Measurements from ENCODE around the gene MEI4. TPM values are rescaled to one million over a fixed set of nuclear protein-coding genes. Genes with fewer than 3 reads are reported as not detected.
"Not testable (repeated sequence)": the region's sequence is repeated elsewhere in the genome, so short reads cannot be mapped to it uniquely, and the experiment has no call there.

MEI4 gene
- total RNA-seq, 1 donor from 2014 or later, result 1.0 TPM

DNA sequence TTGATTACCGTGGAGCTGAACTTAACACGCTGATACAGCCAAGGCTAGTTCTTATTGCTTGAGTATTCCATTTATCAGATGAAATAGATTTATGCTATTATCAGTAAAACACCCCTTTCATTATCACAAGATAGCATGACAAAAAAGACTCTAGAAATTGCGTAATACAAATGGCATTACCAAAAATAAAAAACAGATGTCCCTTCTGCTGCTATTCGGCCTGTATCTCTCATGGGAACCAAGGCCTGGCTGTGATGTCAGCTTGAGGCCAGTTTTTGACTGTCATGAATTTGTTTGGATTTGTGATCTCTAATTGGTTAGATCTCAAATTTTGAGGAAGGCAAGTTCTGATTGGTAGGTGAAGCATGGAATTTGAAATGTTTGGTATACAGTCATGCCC, 25.2 kb downstream of the MEI4 start:
- Histone ChIP-seq H3K9me3 (ENCODE audit: low read depth) (no peaks in the 10 kb centered on the region), H3K9ac (no peak overlapping the region), H3K36me3 (no peaks in the 10 kb centered on the region), H3K79me2 (ENCODE audit: low read depth) (no peaks in the 10 kb centered on the region), H3K4me1 (no peaks in the 10 kb centered on the region), H3K4me3 (no peak overlapping the region), H4K20me1 (ENCODE audit: low read depth) (no peaks in the 10 kb centered on the region), H3F3A (ENCODE audit: low read depth) (no peaks in the 10 kb centered on the region), H3K27ac (no peak overlapping the region), H2AFZ (replicated peaks) (no peak overlapping the region), H3K4me2 (no peak overlapping the region), H3K27me3 (no peaks in the 10 kb centered on the region)
- no peaks in the 10 kb centered on the region for H3K4me1 Mint-ChIP-seq
- no peaks in the 10 kb centered on the region for H3K36me3 Mint-ChIP-seq
- H3K27me3 Mint-ChIP-seq (ENCODE audit: insufficient read depth, low read depth), result no peaks in the 10 kb centered on the region
- H3K4me3 Mint-ChIP-seq, result no peak overlapping the region
- DNase-seq (ENCODE audit: low spot score), result no peak
- no peak for TF ChIP-seq EZH2phosphoT487 (IDR thresholded peaks at IDR 0.05)
- no peak for TF ChIP-seq EZH2 (IDR thresholded peaks at IDR 0.05)
- TF ChIP-seq, protein P1, sequence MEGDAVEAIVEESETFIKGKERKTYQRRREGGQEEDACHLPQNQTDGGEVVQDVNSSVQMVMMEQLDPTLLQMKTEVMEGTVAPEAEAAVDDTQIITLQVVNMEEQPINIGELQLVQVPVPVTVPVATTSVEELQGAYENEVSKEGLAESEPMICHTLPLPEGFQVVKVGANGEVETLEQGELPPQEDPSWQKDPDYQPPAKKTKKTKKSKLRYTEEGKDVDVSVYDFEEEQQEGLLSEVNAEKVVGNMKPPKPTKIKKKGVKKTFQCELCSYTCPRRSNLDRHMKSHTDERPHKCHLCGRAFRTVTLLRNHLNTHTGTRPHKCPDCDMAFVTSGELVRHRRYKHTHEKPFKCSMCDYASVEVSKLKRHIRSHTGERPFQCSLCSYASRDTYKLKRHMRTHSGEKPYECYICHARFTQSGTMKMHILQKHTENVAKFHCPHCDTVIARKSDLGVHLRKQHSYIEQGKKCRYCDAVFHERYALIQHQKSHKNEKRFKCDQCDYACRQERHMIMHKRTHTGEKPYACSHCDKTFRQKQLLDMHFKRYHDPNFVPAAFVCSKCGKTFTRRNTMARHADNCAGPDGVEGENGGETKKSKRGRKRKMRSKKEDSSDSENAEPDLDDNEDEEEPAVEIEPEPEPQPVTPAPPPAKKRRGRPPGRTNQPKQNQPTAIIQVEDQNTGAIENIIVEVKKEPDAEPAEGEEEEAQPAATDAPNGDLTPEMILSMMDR (IDR thresholded peaks at IDR 0.05), result no peak
- no peaks in the 10 kb centered on the region for H3K9me3 Mint-ChIP-seq
- no peak overlapping the region for H3K27ac Mint-ChIP-seq

- DNase-seq (ENCODE audit: low spot score), result no peak
- no peaks in the 10 kb centered on the region for H3K4me1 Mint-ChIP-seq
- H3K36me3 Mint-ChIP-seq, result no peaks in the 10 kb centered on the region
- Histone ChIP-seq H2AFZ (replicated peaks) (no peak overlapping the region), H3K4me2 (no peak overlapping the region), H3K36me3 (no peaks in the 10 kb centered on the region), H4K20me1 (ENCODE audit: low read depth) (no peaks in the 10 kb centered on the region), H3K9ac (no peak overlapping the region), H3K4me3 (no peak overlapping the region), H3K27ac (no peak overlapping the region), H3F3A (ENCODE audit: low read depth) (no peaks in the 10 kb centered on the region), H3K79me2 (ENCODE audit: low read depth) (no peaks in the 10 kb centered on the region), H3K27me3 (no peaks in the 10 kb centered on the region), H3K9me3 (ENCODE audit: low read depth) (no peaks in the 10 kb centered on the region), H3K4me1 (no peaks in the 10 kb centered on the region)
- H3K4me3 Mint-ChIP-seq, result no peak overlapping the region
- no peak overlapping the region for H3K27ac Mint-ChIP-seq
- TF ChIP-seq EZH2phosphoT487 (IDR thresholded peaks at IDR 0.05), result no peak
- no peaks in the 10 kb centered on the region for H3K9me3 Mint-ChIP-seq
- H3K27me3 Mint-ChIP-seq (ENCODE audit: insufficient read depth, low read depth), result no peaks in the 10 kb centered on the region
These were observed 30.7 kb downstream of the MEI4 start for GRCh38 chr6:77683515-77683914.

DNA sequence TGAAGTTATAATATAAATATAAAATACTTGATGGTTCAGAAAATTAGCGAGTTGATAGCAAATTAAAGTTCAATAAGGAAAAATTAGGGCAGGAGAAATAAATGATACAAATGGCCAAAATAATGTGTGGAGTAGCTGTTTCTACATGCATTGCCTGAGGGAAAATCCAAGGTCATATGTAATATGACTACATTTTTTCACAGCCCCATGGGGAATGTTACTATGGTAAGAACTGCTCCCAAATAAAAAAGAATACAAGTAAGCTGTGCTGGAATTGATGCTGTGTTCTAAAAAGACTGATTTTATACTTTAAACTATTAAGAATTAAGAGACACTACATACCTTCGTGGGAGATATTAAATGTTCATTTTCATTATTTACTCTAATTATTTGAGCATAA, 34.1 kb downstream of the MEI4 start:
- H3K4me3 ChIP-seq, result no peak overlapping the region

DNA sequence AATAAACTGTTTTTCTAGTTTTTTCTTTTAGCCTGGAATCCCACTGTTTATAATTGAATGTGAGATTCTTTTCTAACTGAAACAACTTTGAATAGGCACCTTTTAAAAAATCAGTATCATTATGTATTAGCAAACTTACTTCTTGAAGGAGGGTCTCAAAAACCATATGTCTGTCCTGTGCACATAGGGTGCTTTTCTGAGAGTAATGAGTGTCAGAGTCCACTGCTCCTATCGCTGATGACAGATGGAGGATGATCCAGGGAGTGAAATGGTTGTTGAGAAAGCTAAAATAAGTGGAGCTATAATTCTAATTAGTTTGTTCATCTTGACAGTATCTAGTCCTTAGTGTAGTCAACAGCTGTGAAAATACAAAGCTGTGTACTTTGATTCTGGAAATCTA, 35.8 kb downstream of the MEI4 start:
- Histone ChIP-seq H3K4me3 (no peak overlapping the region), H3K9me3 (ENCODE audit: low read depth) (no peaks in the 10 kb centered on the region), H3K27me3 (no peaks in the 10 kb centered on the region), H3K36me3 (no peaks in the 10 kb centered on the region), H3K79me2 (ENCODE audit: low read depth) (no peaks in the 10 kb centered on the region), H2AFZ (replicated peaks) (no peak overlapping the region), H4K20me1 (ENCODE audit: low read depth) (no peaks in the 10 kb centered on the region), H3K9ac (no peak overlapping the region), H3K4me1 (no peaks in the 10 kb centered on the region), H3K27ac (no peak overlapping the region), H3K4me2 (no peak overlapping the region), H3F3A (ENCODE audit: low read depth) (no peaks in the 10 kb centered on the region)
- H3K4me1 Mint-ChIP-seq, result no peaks in the 10 kb centered on the region
- H3K36me3 Mint-ChIP-seq, result no peaks in the 10 kb centered on the region
- no peaks in the 10 kb centered on the region for H3K27me3 Mint-ChIP-seq (ENCODE audit: insufficient read depth, low read depth)
- H3K9me3 Mint-ChIP-seq, result no peaks in the 10 kb centered on the region
- DNase-seq (ENCODE audit: low spot score), result no peak
- no peak overlapping the region for H3K4me3 Mint-ChIP-seq
- H3K27ac Mint-ChIP-seq, result no peak overlapping the region
- TF ChIP-seq, protein P1 (IDR thresholded peaks at IDR 0.05), result no peak
- TF ChIP-seq EZH2 (IDR thresholded peaks at IDR 0.05), result no peak
- no peak for TF ChIP-seq EZH2phosphoT487 (IDR thresholded peaks at IDR 0.05)

More for the DNA sequence above, 34.1 kb downstream of the MEI4 start:
- no peaks in the 10 kb centered on the region for H3K27me3 Mint-ChIP-seq (ENCODE audit: insufficient read depth, low read depth)
- no peak overlapping the region for H3K27ac Mint-ChIP-seq
- H3K36me3 Mint-ChIP-seq, result no peaks in the 10 kb centered on the region
- no peaks in the 10 kb centered on the region for H3K79me2 ChIP-seq (ENCODE audit: low read depth)
- no peak overlapping the region for H3K4me2 ChIP-seq
- H2AFZ ChIP-seq (replicated peaks), result no peak overlapping the region
- H3K4me1 ChIP-seq, result no peaks in the 10 kb centered on the region
- no peak overlapping the region for H3K4me3 Mint-ChIP-seq
- no peaks in the 10 kb centered on the region for H3K4me1 Mint-ChIP-seq
- no peak overlapping the region for H3K9ac ChIP-seq
- H3F3A ChIP-seq (ENCODE audit: low read depth), result no peaks in the 10 kb centered on the region
- H3K36me3 ChIP-seq, result no peaks in the 10 kb centered on the region
- H3K9me3 ChIP-seq (ENCODE audit: low read depth), result no peaks in the 10 kb centered on the region
- no peak overlapping the region for H3K27ac ChIP-seq
- H3K9me3 Mint-ChIP-seq, result no peaks in the 10 kb centered on the region
- DNase-seq (ENCODE audit: low spot score), result no peak
- no peaks in the 10 kb centered on the region for H4K20me1 ChIP-seq (ENCODE audit: low read depth)
- no peaks in the 10 kb centered on the region for H3K27me3 ChIP-seq
- TF ChIP-seq, protein P1 (IDR thresholded peaks at IDR 0.05), result no peak
- TF ChIP-seq EZH2 (IDR thresholded peaks at IDR 0.05), result no peak
- no peak for TF ChIP-seq EZH2phosphoT487 (IDR thresholded peaks at IDR 0.05)

- not testable (repeated sequence) for H3K4me1 ChIP-seq; H2AFZ ChIP-seq (replicated peaks); H3F3A ChIP-seq (ENCODE audit: low read depth); H3K27me3 ChIP-seq; H3K79me2 ChIP-seq (ENCODE audit: low read depth); H3K36me3 ChIP-seq; H3K9me3 Mint-ChIP-seq; H3K4me3 Mint-ChIP-seq; H4K20me1 ChIP-seq (ENCODE audit: low read depth); H3K27ac ChIP-seq; DNase-seq (ENCODE audit: low spot score); H3K27ac Mint-ChIP-seq; H3K4me1 Mint-ChIP-seq; H3K36me3 Mint-ChIP-seq; H3K4me2 ChIP-seq; H3K9ac ChIP-seq; H3K4me3 ChIP-seq; H3K27me3 Mint-ChIP-seq (ENCODE audit: insufficient read depth, low read depth); H3K9me3 ChIP-seq (ENCODE audit: low read depth)
These were observed 47.3 kb downstream of the MEI4 start for GRCh38 chr6:77700095-77700494.

All from neural progenitor cell (in vitro differentiated cells).